GM13977 (cell line): Measurements from ENCODE around the gene TRIM27.
"Not testable (repeated sequence)": the region's sequence is repeated elsewhere in the genome, so short reads cannot be mapped to it uniquely, and the experiment has no call there.

Source experiments
- DNase-seq: peaks from one replicate; pipeline ENCODE4 v3.0.0; 2012; ENCODE audit warnings: low spot score
- CTCF ChIP-seq: IDR thresholded peaks from 2 replicates; pipeline ENCODE4 v1.5.1; 2012; ENCODE audit warnings: mild to moderate bottlenecking, control low read depth; ENCODE audit not compliant: insufficient read depth; ENCODE audit errors: extremely low read depth, missing control alignments
- in situ Hi-C: fragments of 300-500 bp; cut with MboI; formaldehyde crosslinking; loops from one replicate; pipeline ENCODE4 v1.12.0; 2022; ENCODE audit warnings: low sequenced_read_pairs, low pct_unique_long_range_greater_than_20kb, mixed read lengths, inconsistent platforms; ENCODE audit not compliant: unreplicated experiment

Gene TRIM27

GRCh38 chr6:28884423-28885131 is 39.2 kb downstream of the TRIM27 start:
- in situ Hi-C loops, result no loop called here
- DNase-seq, result no peak
- no peak for TF ChIP-seq CTCF

- in situ Hi-C loops, result no loop called here
- TF ChIP-seq CTCF, result no peak
- peak; percentile 67 for DNase-seq
Measured at GRCh38 chr6:28880894-28881780, 42.6 kb downstream of the TRIM27 start.

- in situ Hi-C loops, result no loop called here
- TF ChIP-seq CTCF, result no peak
Measured at GRCh38 chr6:28880519-28880893, 43.3 kb downstream of the TRIM27 start.

GRCh38 chr6:28876710-28877109 is 47.1 kb downstream of the TRIM27 start:
- in situ Hi-C loops, result no loop called here
- TF ChIP-seq CTCF, result no peak

More at GRCh38 chr6:28880519-28880893, 43.3 kb downstream of the TRIM27 start:
- no peak for DNase-seq

GRCh38 chr6:28875191-28875747 is 48.5 kb downstream of the TRIM27 start:
- no peak for DNase-seq
- no peak for TF ChIP-seq CTCF
- in situ Hi-C loops, result no loop called here

More at GRCh38 chr6:28876710-28877109, 47.1 kb downstream of the TRIM27 start:
- no peak for DNase-seq

- DNase-seq, in situ Hi-C loops: not testable (repeated sequence)
Measured at GRCh38 chr6:28872157-28872817, 51.5 kb downstream of the TRIM27 start.
